ENCODE results near the gene NEDD4L.
"Not testable (repeated sequence)": the region's sequence is repeated elsewhere in the genome, so short reads cannot be mapped to it uniquely, and the experiment has no call there.

Gene NEDD4L

GRCh38 chr18:58364876-58365528 lies 321.0 kb downstream of the NEDD4L start:
- no peak for DNase-seq (ENCODE audit: low spot score)

DNA sequence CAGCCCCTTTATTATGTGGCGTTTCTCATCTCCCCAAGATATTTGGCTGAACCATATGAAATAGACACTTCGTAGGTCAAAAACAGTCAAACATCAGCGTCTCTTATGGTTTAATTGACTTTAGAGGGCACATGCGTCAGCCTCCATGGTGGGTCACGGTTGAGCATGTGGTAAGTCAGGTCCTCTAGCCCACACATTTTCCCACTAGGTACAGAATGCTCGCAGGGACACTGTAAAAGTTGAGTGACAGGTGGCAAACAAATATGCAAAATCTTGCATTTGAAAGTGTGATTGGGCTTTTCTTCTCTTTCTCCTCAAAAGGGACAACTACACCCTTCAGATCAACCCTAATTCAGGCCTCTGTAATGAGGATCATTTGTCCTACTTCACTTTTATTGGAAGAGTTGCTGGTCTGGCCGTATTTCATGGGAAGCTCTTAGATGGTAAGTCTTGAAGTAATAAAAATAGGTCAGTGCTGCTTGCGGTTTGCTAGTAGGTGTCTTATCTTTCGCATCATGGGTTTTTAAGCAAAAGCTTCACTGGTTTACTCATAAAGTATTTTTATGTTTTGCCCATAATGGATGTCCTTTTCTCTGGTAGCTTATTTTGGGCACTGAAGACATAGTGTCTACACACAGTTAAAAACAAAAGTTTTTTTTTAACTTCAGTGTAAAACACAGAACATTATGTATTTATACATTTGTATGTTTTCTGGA lies 323.6 kb downstream of the NEDD4L start:
- DNase-seq (ENCODE audit: low spot score), result no peak

DNA sequence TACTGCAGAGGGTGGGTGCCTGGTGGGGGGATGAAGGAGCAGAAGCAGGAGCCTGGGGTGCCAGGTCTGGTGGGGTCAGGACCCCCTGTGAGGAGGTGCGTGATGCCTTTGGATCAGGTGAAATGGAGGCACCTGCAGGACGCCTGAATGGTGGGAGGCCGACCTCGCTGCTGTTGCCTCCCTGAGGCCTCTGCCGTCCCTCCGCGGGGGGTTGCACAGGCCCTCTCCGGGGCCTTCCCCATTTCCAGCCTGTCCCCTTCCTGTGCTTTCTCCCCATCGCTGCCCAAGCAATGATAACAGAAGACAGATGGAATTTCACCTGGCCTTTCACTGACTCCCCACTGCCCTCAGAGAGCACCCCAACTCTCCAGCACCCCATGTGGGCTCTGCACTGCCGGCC lies 325.6 kb downstream of the NEDD4L start:
- no peak for DNase-seq (ENCODE audit: low spot score)

DNA sequence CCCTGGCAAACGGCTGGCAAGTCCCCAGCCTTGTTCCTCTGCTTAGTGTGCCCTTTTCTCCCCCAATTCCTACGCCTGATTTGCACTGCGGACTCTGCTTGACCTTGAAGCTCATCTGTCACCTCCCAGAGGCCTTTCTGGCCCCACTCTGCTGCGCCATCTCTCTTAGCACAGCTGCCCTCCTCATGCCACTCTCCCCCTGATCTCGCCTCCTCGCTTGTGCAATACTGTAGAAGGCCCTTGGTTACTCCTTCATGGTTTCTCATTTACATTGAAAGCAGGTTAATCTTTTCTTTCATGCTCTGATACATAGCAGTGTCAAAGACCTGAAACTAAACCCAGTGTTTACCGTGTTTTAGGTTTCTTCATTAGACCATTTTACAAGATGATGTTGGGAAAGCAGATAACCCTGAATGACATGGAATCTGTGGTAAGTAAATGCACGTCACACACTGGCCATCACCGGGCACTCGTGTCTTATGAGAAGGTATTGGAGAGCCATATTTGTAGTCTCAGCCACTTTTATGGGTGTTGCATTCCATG lies 326.1 kb downstream of the NEDD4L start:
- DNase-seq (ENCODE audit: low spot score), result no peak

DNA sequence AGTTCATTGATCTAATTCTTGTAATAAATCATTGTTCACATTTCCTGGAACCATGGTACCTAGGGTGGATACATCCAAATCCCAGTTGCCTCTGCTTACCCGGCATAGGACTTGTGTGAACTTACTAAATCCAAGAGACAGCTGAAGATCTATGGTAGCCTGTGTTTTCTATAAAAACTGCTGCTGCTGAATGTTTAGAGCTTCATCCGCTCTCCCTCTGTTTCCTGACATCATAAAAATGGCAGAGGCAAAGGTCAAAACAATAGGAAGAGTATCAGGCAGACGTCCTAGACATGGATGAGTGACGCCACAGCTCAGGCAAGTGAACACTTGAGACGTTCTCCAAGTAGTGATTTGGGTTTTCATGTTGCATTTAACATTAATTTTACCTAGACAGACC lies 326.6 kb downstream of the NEDD4L start:
- DNase-seq (ENCODE audit: low spot score), result no peak

DNA sequence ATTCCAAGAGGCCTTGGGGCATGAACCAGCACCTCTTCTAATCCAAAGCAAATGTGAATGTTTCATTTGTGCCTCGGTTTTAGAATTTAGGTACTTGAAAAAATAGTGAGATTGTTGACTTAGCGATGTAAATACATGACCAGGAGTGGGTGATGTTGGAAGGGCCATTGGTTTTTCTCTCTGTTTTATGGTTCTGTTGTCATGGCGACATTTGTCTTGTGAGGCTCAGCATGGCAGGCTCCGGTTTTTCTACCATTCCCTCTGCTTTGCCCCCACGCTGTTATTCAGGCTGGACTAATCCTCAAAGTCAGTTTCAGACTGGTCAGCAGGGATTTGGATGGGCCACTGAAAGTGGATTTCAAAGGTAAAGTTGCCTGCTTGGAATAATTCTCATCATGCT lies 329.5 kb downstream of the NEDD4L start:
- no peak for DNase-seq (ENCODE audit: low spot score)

GRCh38 chr18:58375051-58375450 lies 331.0 kb downstream of the NEDD4L start:
- no peak for DNase-seq (ENCODE audit: low spot score)

DNA sequence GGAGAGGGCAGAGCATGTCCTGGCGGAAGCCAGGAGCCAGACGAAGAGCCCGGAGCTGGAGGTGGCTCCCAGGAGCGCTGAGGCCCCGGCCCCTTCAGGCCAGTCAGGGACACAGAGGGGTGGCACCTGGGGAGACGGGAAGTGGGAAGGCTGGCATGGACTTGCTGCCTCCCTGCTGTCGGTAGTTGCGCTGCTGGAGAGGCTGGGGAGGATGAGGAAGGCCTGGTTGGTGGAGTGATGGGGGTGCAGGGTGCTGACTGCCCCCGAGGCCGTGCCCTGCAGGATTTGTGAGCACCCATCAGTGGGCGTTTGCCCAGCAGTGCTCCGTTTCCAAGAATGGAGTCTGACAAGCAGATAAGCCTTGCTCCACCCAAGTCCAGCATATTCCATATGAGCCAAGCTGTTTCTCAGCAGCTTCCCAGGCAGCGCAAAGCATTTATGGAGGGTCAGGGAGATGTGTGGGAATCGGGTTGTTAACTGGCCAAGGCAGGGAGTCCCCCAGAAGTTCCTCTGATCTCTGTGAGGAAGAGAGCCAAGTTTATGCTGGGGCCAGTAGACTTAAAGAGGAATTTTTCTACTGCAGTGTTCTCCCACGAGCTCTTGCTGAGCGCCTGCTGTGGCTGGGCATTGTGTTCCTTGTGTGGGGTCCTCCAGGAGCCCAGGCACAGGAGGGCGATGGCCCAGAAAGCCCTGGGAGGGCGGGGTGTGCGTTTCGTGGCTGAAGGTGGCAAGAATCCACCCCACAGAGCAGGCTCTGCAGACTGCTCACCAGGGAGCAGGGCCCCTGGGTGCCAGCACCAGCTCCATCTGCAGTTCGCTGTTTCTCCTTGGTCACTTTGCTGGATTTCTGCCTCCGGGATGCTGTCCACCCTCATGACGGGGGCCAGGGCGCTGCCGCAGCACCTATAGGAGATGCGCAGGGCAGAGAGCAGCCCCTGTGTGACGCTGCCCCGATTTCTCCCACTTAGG lies 334.7 kb downstream of the NEDD4L start:
- no peak for DNase-seq (ENCODE audit: low spot score)

DNA sequence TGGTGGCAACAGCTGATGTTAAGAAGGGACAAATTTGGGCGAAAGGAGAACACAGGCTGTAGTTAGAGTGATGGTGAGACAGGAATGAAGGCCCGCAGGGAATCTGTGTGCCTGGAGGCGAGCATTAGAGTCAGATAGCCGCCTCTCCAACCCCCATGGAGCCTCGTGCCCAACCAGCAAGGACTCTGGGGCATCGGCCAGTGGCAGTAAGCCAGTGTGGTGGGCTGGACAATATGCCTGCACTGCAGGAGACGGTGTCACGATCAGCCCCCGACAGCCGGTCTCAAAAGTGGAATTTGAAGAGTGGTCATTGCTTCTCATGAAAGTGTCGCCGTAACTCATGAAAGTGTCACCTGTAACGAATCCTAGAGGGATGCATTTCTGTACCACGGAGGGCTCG lies 335.4 kb downstream of the NEDD4L start:
- no peak for DNase-seq (ENCODE audit: low spot score)

GRCh38 chr18:58380113-58380512 lies 336.1 kb downstream of the NEDD4L start:
- DNase-seq (ENCODE audit: low spot score), result not testable (repeated sequence)

DNA sequence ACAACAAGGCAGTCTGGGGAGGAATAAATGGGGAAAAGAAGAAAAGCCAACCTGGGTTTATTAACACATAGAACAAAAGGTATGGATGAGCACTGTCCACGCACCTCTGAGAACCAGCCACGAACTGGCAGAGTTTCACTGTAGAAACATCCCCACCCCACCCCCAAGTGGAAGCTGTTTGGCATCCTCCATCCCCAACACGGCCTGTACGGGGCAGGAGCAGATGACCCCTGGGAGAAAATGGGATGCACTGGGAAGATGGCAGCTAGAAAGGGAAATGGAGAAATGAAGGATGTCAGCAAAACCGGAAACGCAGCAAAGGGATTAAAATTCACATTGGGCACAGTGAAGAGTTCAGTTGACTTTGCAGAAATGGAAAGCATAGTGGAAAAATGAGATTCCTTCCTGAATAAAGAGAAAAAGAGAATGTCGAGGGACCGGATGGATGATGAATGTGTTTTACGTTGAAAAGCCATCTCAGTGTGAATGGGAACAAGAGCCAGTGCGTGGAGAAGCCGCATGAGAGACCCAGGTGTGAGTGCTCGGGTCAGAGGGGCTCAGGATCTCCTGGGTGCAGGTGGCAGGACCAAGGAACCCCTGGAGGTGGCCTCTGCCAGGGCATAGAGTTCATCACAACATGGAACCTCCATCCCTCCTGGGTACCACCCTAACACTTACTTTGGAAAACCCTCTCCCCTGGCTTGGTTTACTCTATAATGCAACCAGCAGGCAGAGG lies 337.8 kb downstream of the NEDD4L start:
- DNase-seq (ENCODE audit: low spot score), result no peak

DNA sequence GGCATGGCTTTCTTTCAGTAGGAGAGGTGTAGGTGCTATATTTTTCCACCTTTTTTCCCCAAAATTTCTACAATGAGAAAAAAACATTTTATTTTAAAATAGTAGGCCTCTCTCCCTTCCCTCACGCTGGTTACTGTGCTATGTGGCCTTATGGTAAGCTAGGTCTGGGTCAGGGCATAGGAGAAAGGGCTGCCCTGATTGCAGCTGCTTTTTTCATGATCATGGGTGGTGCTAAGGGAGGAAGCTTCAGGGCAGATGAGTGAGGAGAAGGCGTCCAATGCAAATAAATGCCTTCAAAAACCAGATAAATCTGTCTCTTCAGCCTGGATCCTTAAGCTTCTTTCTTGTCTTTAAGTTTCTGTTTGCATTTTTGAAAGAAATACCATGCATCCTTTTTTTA lies 338.4 kb downstream of the NEDD4L start:
- DNase-seq (ENCODE audit: low spot score), result no peak

GRCh38 chr18:58385472-58385871 lies 341.4 kb downstream of the NEDD4L start:
- DNase-seq (ENCODE audit: low spot score), result no peak

- DNase-seq (ENCODE audit: low spot score), result no peak
Observed at GRCh38 chr18:58386780-58387179, 342.8 kb downstream of the NEDD4L start.

GRCh38 chr18:58387716-58388115 lies 343.7 kb downstream of the NEDD4L start:
- no peak for DNase-seq (ENCODE audit: low spot score)

GRCh38 chr18:58388736-58389135 lies 344.7 kb downstream of the NEDD4L start:
- no peak for DNase-seq (ENCODE audit: low spot score)

- DNase-seq (ENCODE audit: low spot score), result no peak
Observed at GRCh38 chr18:58389745-58390144, 345.7 kb downstream of the NEDD4L start.

- no peak for DNase-seq (ENCODE audit: low spot score)
Observed at GRCh38 chr18:58390399-58390798, 346.4 kb downstream of the NEDD4L start.

GRCh38 chr18:58391231-58391825 lies 347.3 kb downstream of the NEDD4L start:
- no peak for DNase-seq (ENCODE audit: low spot score)

GRCh38 chr18:58391932-58392323 lies 347.9 kb downstream of the NEDD4L start:
- DNase-seq (ENCODE audit: low spot score), result no peak
